ENCODE results near the gene PAX6. TPM values are rescaled to one million over a fixed set of nuclear protein-coding genes. Genes with fewer than 3 reads are reported as not detected.

Gene PAX6
- total and polyA plus RNA-seq, 2 donors (not counting 1 experiment from before 2014, with no cell fraction given), result 0.44 TPM; not detected in 1

- Histone ChIP-seq H3K9me3 (ENCODE audit: control insufficient read depth, insufficient read depth, low read depth, low read length) (no peaks in the 10 kb centered on the region), H4K20me1 (ENCODE audit: control insufficient read depth, extremely low read depth, insufficient read depth, low read length) (no peaks in the 10 kb centered on the region), H3K27me3 (ENCODE audit: control insufficient read depth, insufficient read depth, low read length) (no peaks in the 10 kb centered on the region), H3K4me2 (ENCODE audit: extremely low read depth, insufficient read depth, low read length) (no peak overlapping the region), H3K9ac (ENCODE audit: insufficient read depth, low read length) (no peak overlapping the region), H3K4me3 (replicated peaks in 1 of 4; ENCODE audit: control extremely low read depth in 1 of 4, insufficient read depth in 1 of 4, low read depth in 3 of 4, low read length in 4 of 4) (no peak overlapping the region), H3K36me3 (ENCODE audit: control insufficient read depth, insufficient read depth, low read length) (no peaks in the 10 kb centered on the region), H3K79me2 (ENCODE audit: control insufficient read depth, insufficient read depth, low read length) (no peaks in the 10 kb centered on the region), H3K4me1 (ENCODE audit: control insufficient read depth, extremely low read depth, insufficient read depth, low read length) (no peaks in the 10 kb centered on the region), H3K27ac (ENCODE audit: insufficient read depth, low read length) (no peak overlapping the region), H2AFZ (ENCODE audit: low read length) (no peak overlapping the region)
- TF ChIP-seq EZH2 (IDR thresholded peaks at IDR 0.05; ENCODE audit: low read length, missing control alignments), result no peak
- no peak for TF ChIP-seq CTCF (conservative IDR thresholded peaks at IDR 0.05 in 1 of 2, IDR thresholded peaks at IDR 0.05 in 1 of 2; ENCODE audit: low read depth in 1 of 2, low read length in 2 of 2)
- no peak for DNase-seq (ENCODE audit: low read depth in 2 of 2)
These were observed 46.4 kb downstream of the PAX6 start for GRCh38 chr11:31764766-31765165.

- H3K4me2 ChIP-seq (ENCODE audit: extremely low read depth, insufficient read depth, low read length), result no peak overlapping the region
- no peak overlapping the region for H3K9ac ChIP-seq (ENCODE audit: insufficient read depth, low read length)
- no peaks in the 10 kb centered on the region for H3K79me2 ChIP-seq (ENCODE audit: control insufficient read depth, insufficient read depth, low read length)
- H4K20me1 ChIP-seq (ENCODE audit: control insufficient read depth, extremely low read depth, insufficient read depth, low read length), result no peaks in the 10 kb centered on the region
- DNase-seq (ENCODE audit: low read depth in 2 of 2), result no peak
- H3K27me3 ChIP-seq (ENCODE audit: control insufficient read depth, insufficient read depth, low read length), result no peaks in the 10 kb centered on the region
- TF ChIP-seq EZH2 (IDR thresholded peaks at IDR 0.05; ENCODE audit: low read length, missing control alignments), result no peak
- TF ChIP-seq CTCF (conservative IDR thresholded peaks at IDR 0.05 in 1 of 2, IDR thresholded peaks at IDR 0.05 in 1 of 2; ENCODE audit: low read depth in 1 of 2, low read length in 2 of 2), result no peak
- no peak overlapping the region for H3K27ac ChIP-seq (ENCODE audit: insufficient read depth, low read length)
- no peaks in the 10 kb centered on the region for H3K9me3 ChIP-seq (ENCODE audit: control insufficient read depth, insufficient read depth, low read depth, low read length)
- H3K36me3 ChIP-seq (ENCODE audit: control insufficient read depth, insufficient read depth, low read length), result no peaks in the 10 kb centered on the region
- no peak overlapping the region for H2AFZ ChIP-seq (ENCODE audit: low read length)
- no peak overlapping the region for H3K4me3 ChIP-seq (replicated peaks in 1 of 4; ENCODE audit: control extremely low read depth in 1 of 4, insufficient read depth in 1 of 4, low read depth in 3 of 4, low read length in 4 of 4)
- H3K4me1 ChIP-seq (ENCODE audit: control insufficient read depth, extremely low read depth, insufficient read depth, low read length), result no peaks in the 10 kb centered on the region
These were observed 46.9 kb downstream of the PAX6 start for GRCh38 chr11:31764261-31764660.

GRCh38 chr11:31763296-31763695 is 47.8 kb downstream of the PAX6 start:
- no peak overlapping the region for H3K9ac ChIP-seq (ENCODE audit: insufficient read depth, low read length)
- H3K4me1 ChIP-seq (ENCODE audit: control insufficient read depth, extremely low read depth, insufficient read depth, low read length), result no peaks in the 10 kb centered on the region
- no peak for DNase-seq (ENCODE audit: low read depth in 2 of 2)
- no peak overlapping the region for H3K4me3 ChIP-seq (replicated peaks in 1 of 4; ENCODE audit: control extremely low read depth in 1 of 4, insufficient read depth in 1 of 4, low read depth in 3 of 4, low read length in 4 of 4)
- no peaks in the 10 kb centered on the region for H3K79me2 ChIP-seq (ENCODE audit: control insufficient read depth, insufficient read depth, low read length)
- H3K9me3 ChIP-seq (ENCODE audit: control insufficient read depth, insufficient read depth, low read depth, low read length), result no peaks in the 10 kb centered on the region
- no peaks in the 10 kb centered on the region for H3K27me3 ChIP-seq (ENCODE audit: control insufficient read depth, insufficient read depth, low read length)
- H3K36me3 ChIP-seq (ENCODE audit: control insufficient read depth, insufficient read depth, low read length), result no peaks in the 10 kb centered on the region
- H3K27ac ChIP-seq (ENCODE audit: insufficient read depth, low read length), result no peak overlapping the region
- no peak overlapping the region for H3K4me2 ChIP-seq (ENCODE audit: extremely low read depth, insufficient read depth, low read length)
- no peaks in the 10 kb centered on the region for H4K20me1 ChIP-seq (ENCODE audit: control insufficient read depth, extremely low read depth, insufficient read depth, low read length)
- no peak overlapping the region for H2AFZ ChIP-seq (ENCODE audit: low read length)
- TF ChIP-seq CTCF (conservative IDR thresholded peaks at IDR 0.05 in 1 of 2, IDR thresholded peaks at IDR 0.05 in 1 of 2; ENCODE audit: low read depth in 1 of 2, low read length in 2 of 2) (no peak), EZH2 (IDR thresholded peaks at IDR 0.05; ENCODE audit: low read length, missing control alignments) (no peak)

Data from fibroblast of lung (primary cell).